CD4-positive, alpha-beta T cell (primary cell): Measurements from ENCODE around the gene CASP2. TPM values are rescaled to one million over a fixed set of nuclear protein-coding genes. Genes with fewer than 3 reads are reported as not detected.

ENCODE experiments used
- ATAC-seq: fragments of 200-7000 bp; cut with Tn5 transposase; one replicate; pipeline ENCODE4 v1.10.0; 2022; ENCODE audit warnings: mild to moderate bottlenecking; ENCODE audit not compliant: poor library complexity
- CTCF ChIA-PET: fragments of 350-600 bp; sonication (Branson Sonifier 250); formaldehyde crosslinking; loops from one replicate; lab custom pipeline; 2021; ENCODE audit warnings: antibody characterized with exemption, inconsistent platforms; lab: Charles Lee
- POLR2A ChIA-PET: fragments of 350-600 bp; sonication (Branson Sonifier 250); formaldehyde crosslinking; loops from one replicate; lab custom pipeline; 2021; ENCODE audit warnings: antibody characterized with exemption, inconsistent platforms; lab: Charles Lee
- DNase-seq, 14 experiments: peaks; one replicate each; pipeline ENCODE4 v3.0.0-alpha.2; 2013 to 2020; ENCODE audit warnings: mixed read lengths in 2 of 14
- H3K27ac ChIP-seq, 2 donors: one replicate each; pipeline versions ENCODE4 v1.5.1 to v1.7.0; 2013; ENCODE audit warnings: low read length in 2 of 2, low read depth in 1 of 2, mild to moderate bottlenecking in 1 of 2
- H3K27me3 ChIP-seq, 2 experiments: 1 replicate in 1 of 2; 2 replicates in 1 of 2; pipeline versions ENCODE4 v1.6.1 to v1.7.0; 2013; ENCODE audit warnings: low read length in 2 of 2, control low read depth in 1 of 2, mild to moderate bottlenecking in 1 of 2, moderate library complexity in 1 of 2; ENCODE audit not compliant: insufficient read depth in 2 of 2, control insufficient read depth in 1 of 2
- H3K36me3 ChIP-seq: one replicate; pipeline ENCODE4 v1.6.1; 2013; ENCODE audit warnings: low read length, control low read depth; ENCODE audit not compliant: insufficient read depth
- H3K4me1 ChIP-seq: one replicate; pipeline ENCODE4 v1.6.1; 2013; ENCODE audit warnings: low read length, control low read depth; ENCODE audit not compliant: insufficient read depth
- H3K4me3 ChIP-seq: one replicate; pipeline ENCODE4 v1.5.1; 2013; ENCODE audit warnings: mild to moderate bottlenecking, low read length, moderate library complexity
- H3K9me3 ChIP-seq, 2 experiments: 1 replicate in 1 of 2; 2 replicates in 1 of 2; pipeline versions ENCODE4 v1.6.1 to v1.7.0; 2013; ENCODE audit warnings: low read length in 2 of 2, mild to moderate bottlenecking in 2 of 2, control low read depth in 1 of 2, moderate library complexity in 1 of 2; ENCODE audit not compliant: control insufficient read depth in 1 of 2, insufficient read depth in 1 of 2
- H3K27ac Mint-ChIP-seq: one replicate; pipeline ENCODE4 v1.8.0; 2020; ENCODE audit warnings: mixed read lengths
- H3K27me3 Mint-ChIP-seq: one replicate; pipeline ENCODE4 v1.8.0; 2021; ENCODE audit warnings: mixed read lengths
- H3K36me3 Mint-ChIP-seq: one replicate; pipeline ENCODE4 v1.8.0; 2021; ENCODE audit warnings: low read depth, mixed read lengths
- H3K4me1 Mint-ChIP-seq: one replicate; pipeline ENCODE4 v1.8.0; 2021; ENCODE audit warnings: low read depth, mixed read lengths
- H3K4me3 Mint-ChIP-seq: one replicate; pipeline ENCODE4 v1.8.0; 2020; ENCODE audit warnings: mild to moderate bottlenecking, mixed read lengths
- H3K9me3 Mint-ChIP-seq: one replicate; pipeline ENCODE4 v1.8.0; 2020; ENCODE audit warnings: mixed read lengths
- intact Hi-C, 2 experiments: fragments of 100-400 bp; cut with DNase I in 1 of 2; cut with micrococcal nuclease in 1 of 2; formaldehyde crosslinking; loops; one replicate each; pipeline versions ENCODE4 v1.15.1 to v1.9.0; 2023 to 2025; cut with DNase I, micrococcal nuclease
- total RNA-seq, 174 experiments: library from RNA in 2 of 174; stranded (reverse) in 2 of 174; gene quantifications; one replicate each; pipeline ENCODE4 v1.2.3 and lab custom pipeline; 2021 to 2026
- TF ChIP-seq, protein P1 (sequence below): fragments of 200-600 bp; IDR thresholded peaks from one replicate; pipeline ENCODE4 v1.8.0; 2022; ENCODE audit warnings: antibody characterized with exemption, mild to moderate bottlenecking

CASP2 gene
- total RNA-seq, 2 experiments from 2014 or later = 19.1 to 21.9 TPM

DNA sequence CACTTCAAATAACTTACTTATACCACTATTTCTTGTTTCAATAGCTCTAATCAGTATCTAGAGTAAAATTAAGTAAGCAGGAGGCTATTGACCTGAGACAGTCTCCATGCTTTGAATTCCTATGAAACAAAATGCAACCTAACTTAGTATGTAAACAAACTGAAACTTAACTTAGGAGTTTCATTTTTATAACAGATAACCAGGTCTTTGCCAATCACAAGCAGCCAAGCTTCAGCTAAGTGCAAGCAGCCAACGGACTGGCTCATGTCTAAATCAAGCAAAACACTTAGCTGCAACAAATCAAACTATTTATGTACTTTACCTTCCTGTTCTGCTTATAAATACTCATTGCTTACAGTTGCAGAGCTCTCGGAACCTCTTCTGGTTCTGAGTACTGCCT, 29.3 kb upstream of the CASP2 start:
- Histone ChIP-seq H3K4me3 (peak overlapping the region; percentile 8), H3K9me3 (peaks cover 0 to 5% of the 10 kb centered on the region in 2 experiments), H3K4me1 (peaks cover 42% of the 10 kb centered on the region), H3K27ac (peak overlapping the region in 1 of 2 donors; percentile 6), H3K27me3 (no peaks in the 10 kb centered on the region), H3K36me3 (no peaks in the 10 kb centered on the region)
- ChIA-PET CTCF (interaction anchor here (0.8 to 2.9 kb wide), 5 partner anchors 15 to 121 kb away, joined by 3 to 16 read pairs (median 5); partner anchors contain the start of gene CASP2), POLR2A (interaction anchor here (0.8 to 2.7 kb wide), 11 partner anchors 8 to 450 kb away, joined by 3 to 12 read pairs (median 4); partner anchors contain the start of gene CASP2)
- DNase-seq (peak in 5 of 14 experiments; percentile 26 to 60 (median 40)), ATAC-seq (no peak)
- peaks cover 80% of the 10 kb centered on the region for H3K4me1 Mint-ChIP-seq
- H3K27me3 Mint-ChIP-seq = no peaks in the 10 kb centered on the region
- peaks cover 12% of the 10 kb centered on the region for H3K36me3 Mint-ChIP-seq
- peaks cover 5% of the 10 kb centered on the region for H3K9me3 Mint-ChIP-seq
- peak overlapping the region; percentile 62 for H3K4me3 Mint-ChIP-seq
- H3K27ac Mint-ChIP-seq = peak overlapping the region; percentile 79
- intact Hi-C loops = no loop called here
- TF ChIP-seq, protein P1, sequence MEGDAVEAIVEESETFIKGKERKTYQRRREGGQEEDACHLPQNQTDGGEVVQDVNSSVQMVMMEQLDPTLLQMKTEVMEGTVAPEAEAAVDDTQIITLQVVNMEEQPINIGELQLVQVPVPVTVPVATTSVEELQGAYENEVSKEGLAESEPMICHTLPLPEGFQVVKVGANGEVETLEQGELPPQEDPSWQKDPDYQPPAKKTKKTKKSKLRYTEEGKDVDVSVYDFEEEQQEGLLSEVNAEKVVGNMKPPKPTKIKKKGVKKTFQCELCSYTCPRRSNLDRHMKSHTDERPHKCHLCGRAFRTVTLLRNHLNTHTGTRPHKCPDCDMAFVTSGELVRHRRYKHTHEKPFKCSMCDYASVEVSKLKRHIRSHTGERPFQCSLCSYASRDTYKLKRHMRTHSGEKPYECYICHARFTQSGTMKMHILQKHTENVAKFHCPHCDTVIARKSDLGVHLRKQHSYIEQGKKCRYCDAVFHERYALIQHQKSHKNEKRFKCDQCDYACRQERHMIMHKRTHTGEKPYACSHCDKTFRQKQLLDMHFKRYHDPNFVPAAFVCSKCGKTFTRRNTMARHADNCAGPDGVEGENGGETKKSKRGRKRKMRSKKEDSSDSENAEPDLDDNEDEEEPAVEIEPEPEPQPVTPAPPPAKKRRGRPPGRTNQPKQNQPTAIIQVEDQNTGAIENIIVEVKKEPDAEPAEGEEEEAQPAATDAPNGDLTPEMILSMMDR = no peak

DNA sequence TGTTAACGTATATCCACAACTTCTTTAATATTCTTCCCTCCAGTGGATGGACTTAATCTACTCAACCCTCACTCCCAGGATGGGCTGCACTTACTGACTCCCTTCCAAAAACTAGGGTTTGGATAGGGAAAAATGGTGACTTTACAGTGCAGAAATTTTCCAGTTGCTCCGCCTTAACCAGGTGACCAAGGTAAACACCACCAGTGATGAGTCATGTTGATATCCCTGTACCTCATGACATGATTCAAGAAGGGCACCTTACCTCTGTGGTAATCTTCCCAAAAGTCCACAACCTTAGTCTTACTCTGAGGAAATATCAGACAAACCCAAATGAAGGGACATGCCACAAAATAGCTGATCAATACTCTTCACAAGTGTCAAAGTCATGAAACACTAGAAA, 28.4 kb upstream of the CASP2 start:
- ChIA-PET POLR2A (interaction anchor here (0.7 to 1.3 kb wide), 6 partner anchors 10 to 759 kb away, joined by 3 to 7 read pairs (median 3); partner anchors contain the start of gene CASP2), CTCF (interaction anchor here (1.1 to 2.9 kb wide), 2 partner anchors 19 to 28 kb away, joined by 3 to 16 read pairs; partner anchors contain the start of gene CASP2)
- Histone ChIP-seq H3K27ac (no peak overlapping the region), H3K4me1 (peaks cover 51% of the 10 kb centered on the region), H3K27me3 (no peaks in the 10 kb centered on the region), H3K36me3 (peaks cover 4% of the 10 kb centered on the region), H3K4me3 (no peak overlapping the region), H3K9me3 (no peaks in the 10 kb centered on the region)
- Mint-ChIP-seq H3K9me3 (no peaks in the 10 kb centered on the region), H3K4me3 (peak overlapping the region; percentile 21), H3K27ac (peak overlapping the region; percentile 79), H3K36me3 (peaks cover 16% of the 10 kb centered on the region), H3K27me3 (no peaks in the 10 kb centered on the region), H3K4me1 (peaks cover 81% of the 10 kb centered on the region)
- intact Hi-C loops = no loop called here
- no peak for DNase-seq
- ATAC-seq = no peak
- TF ChIP-seq, protein P1 = no peak

DNA sequence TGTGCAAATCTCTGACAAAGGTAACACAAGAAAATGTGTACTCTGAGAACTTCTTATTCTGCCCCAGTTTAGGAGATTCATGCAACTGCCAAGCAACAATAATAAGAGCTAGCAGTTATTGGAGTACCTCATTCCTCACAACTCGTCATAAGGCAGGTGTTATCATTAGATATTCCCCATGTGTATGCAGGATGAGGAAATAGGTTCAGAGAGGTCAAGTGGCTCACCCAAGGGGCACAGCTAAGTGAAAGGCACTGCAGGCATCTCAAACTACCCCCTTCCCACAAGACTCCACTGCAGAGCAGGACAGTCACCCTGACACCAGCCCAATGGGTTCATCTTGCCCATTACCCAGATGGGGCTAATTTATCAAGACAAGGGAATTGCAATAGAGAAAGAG, 26.2 kb upstream of the CASP2 start:
- Mint-ChIP-seq H3K27me3 (no peaks in the 10 kb centered on the region), H3K4me3 (peak overlapping the region; percentile 98), H3K36me3 (peaks cover 32% of the 10 kb centered on the region), H3K27ac (peak overlapping the region; percentile 95), H3K9me3 (no peaks in the 10 kb centered on the region), H3K4me1 (peaks cover 77% of the 10 kb centered on the region)
- H3K4me1 ChIP-seq = peaks cover 54% of the 10 kb centered on the region
- H3K27ac ChIP-seq = peak overlapping the region; percentile 24 to 74
- POLR2A ChIA-PET = interaction anchor here (3.4 kb wide), 1 partner anchor 21 kb away, joined by 12 read pairs; no protein-coding TSS in a partner anchor
- no peak overlapping the region for H3K4me3 ChIP-seq
- TF ChIP-seq, protein P1 = no peak
- intact Hi-C loops = no loop called here
- no peaks in the 10 kb centered on the region for H3K27me3 ChIP-seq
- H3K9me3 ChIP-seq = no peaks in the 10 kb centered on the region
- CTCF ChIA-PET = interaction anchor here (0.9 to 1.3 kb wide), 2 partner anchors 21 kb away, joined by 4 to 5 read pairs; no protein-coding TSS in a partner anchor
- no peak for ATAC-seq
- no peak for DNase-seq
- peaks cover 25% of the 10 kb centered on the region for H3K36me3 ChIP-seq
